Naive B cell (primary cell): Measurements from ENCODE around the gene ZNF467. TPM values are rescaled to one million over a fixed set of nuclear protein-coding genes. Genes with fewer than 3 reads are reported as not detected.

Experiments
- ATAC-seq, 2 donors: fragments of 150-1000 bp; cut with Tn5 transposase; 2 replicates each; pipeline ENCODE4 v1.10.0; 2021; ENCODE audit warnings: low read depth in 2 of 2, mild to moderate bottlenecking in 2 of 2, moderate library complexity in 2 of 2
- DNase-seq: peaks from one replicate; pipeline ENCODE4 v3.0.0; 2022
- H3K27ac Mint-ChIP-seq, 6 donors: one replicate each; pipeline ENCODE4 v1.8.0; 2020 to 2022; ENCODE audit warnings: mild to moderate bottlenecking in 6 of 6, mixed read lengths in 6 of 6, moderate library complexity in 5 of 6, inconsistent platforms in 2 of 6
- H3K27me3 Mint-ChIP-seq, 3 donors: one replicate each; pipeline ENCODE4 v1.8.0; 2021 to 2022; ENCODE audit warnings: mixed read lengths in 3 of 3, mild to moderate bottlenecking in 1 of 3
- H3K36me3 Mint-ChIP-seq, 2 donors: one replicate each; pipeline ENCODE4 v1.8.0; 2020 to 2022; ENCODE audit warnings: mixed read lengths in 2 of 2, inconsistent platforms in 1 of 2, mild to moderate bottlenecking in 1 of 2
- H3K4me1 Mint-ChIP-seq, 3 donors: one replicate each; pipeline ENCODE4 v1.8.0; 2020 to 2022; ENCODE audit warnings: mixed read lengths in 3 of 3, inconsistent platforms in 1 of 3, mild to moderate bottlenecking in 1 of 3, moderate library complexity in 1 of 3
- H3K4me3 Mint-ChIP-seq, 8 donors: one replicate each; pipeline ENCODE4 v1.8.0; 2020 to 2022; ENCODE audit warnings: mild to moderate bottlenecking in 8 of 8, mixed read lengths in 8 of 8, moderate library complexity in 8 of 8, inconsistent platforms in 2 of 8
- H3K9me3 Mint-ChIP-seq, 7 donors: one replicate each; pipeline ENCODE4 v1.8.0; 2020 to 2022; ENCODE audit warnings: mixed read lengths in 7 of 7, mild to moderate bottlenecking in 5 of 7, inconsistent platforms in 2 of 7, moderate library complexity in 1 of 7
- polyA plus RNA-seq, 6 donors: library from polyadenylated mRNA; unstranded; fragments of 300-500 nt; fragmentation: Illumina TruSeq; gene quantifications; one replicate each; pipeline ENCODE4 v1.2.3, GENCODE V29; 2021; ENCODE audit warnings: low read depth in 6 of 6

The ZNF467 gene
- polyA plus RNA-seq, 6 donors from 2014 or later, result 0.15 to 1.2 (median 0.46) TPM; not detected in 2

GRCh38 chr7:149768931-149769330 is 4.5 kb downstream of the ZNF467 start:
- H3K36me3 Mint-ChIP-seq, result peaks cover 0 to 7% of the 10 kb centered on the region in 2 donors
- H3K27me3 Mint-ChIP-seq, result peaks cover 11 to 20% (median 15%) of the 10 kb centered on the region in 3 donors
- ATAC-seq (no peak), DNase-seq (no peak)
- peak overlapping the region in 1 of 6 donors; percentile 18 for H3K27ac Mint-ChIP-seq
- H3K9me3 Mint-ChIP-seq, result peaks cover 0 to 4% (median 0%) of the 10 kb centered on the region in 7 donors
- H3K4me3 Mint-ChIP-seq, result peak overlapping the region in 1 of 8 donors; percentile 84
- peaks cover 6 to 10% (median 8%) of the 10 kb centered on the region in 3 donors for H3K4me1 Mint-ChIP-seq

- Mint-ChIP-seq H3K27me3 (peaks cover 15 to 34% (median 15%) of the 10 kb centered on the region in 3 donors), H3K36me3 (peaks cover 0 to 7% of the 10 kb centered on the region in 2 donors), H3K4me3 (no peak overlapping the region), H3K27ac (no peak overlapping the region), H3K4me1 (peaks cover 4 to 10% (median 6%) of the 10 kb centered on the region in 3 donors), H3K9me3 (peaks cover 0 to 4% (median 0%) of the 10 kb centered on the region in 7 donors)
- ATAC-seq, result no peak
- no peak for DNase-seq
These were observed 6.3 kb downstream of the ZNF467 start for GRCh38 chr7:149767068-149767467.

DNA sequence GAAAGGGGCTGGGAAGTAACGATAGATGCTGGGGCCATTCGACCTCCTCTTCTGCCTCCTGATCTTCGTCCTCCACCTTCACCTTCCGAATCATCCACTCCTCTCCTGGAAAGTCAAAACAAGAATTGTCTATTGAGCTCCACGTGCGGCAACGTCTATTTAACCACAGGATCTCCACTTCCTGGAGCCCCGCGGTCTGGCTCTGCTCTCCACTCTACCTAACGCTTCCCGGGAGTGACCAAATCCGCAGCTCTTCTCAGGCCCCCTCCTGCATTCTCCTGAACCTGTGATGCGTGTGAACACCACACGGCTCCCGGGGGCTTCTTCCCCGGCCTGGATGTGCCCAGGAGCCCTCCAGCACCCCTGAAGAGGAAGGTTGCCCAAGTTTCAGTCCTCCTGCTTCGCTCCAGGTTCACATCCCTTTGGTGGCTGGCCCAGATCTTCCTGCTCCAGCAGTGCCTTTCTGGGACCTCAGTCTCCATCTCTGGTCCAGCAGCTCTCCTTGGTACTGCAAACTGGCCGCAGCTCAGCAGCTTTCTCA is 7.2 kb downstream of the ZNF467 start:
- peaks cover 0 to 7% of the 10 kb centered on the region in 2 donors for H3K36me3 Mint-ChIP-seq
- no peak overlapping the region for H3K27ac Mint-ChIP-seq
- no peak overlapping the region for H3K4me3 Mint-ChIP-seq
- ATAC-seq (no peak), DNase-seq (no peak)
- peaks cover 0 to 4% (median 0%) of the 10 kb centered on the region in 7 donors for H3K9me3 Mint-ChIP-seq
- H3K27me3 Mint-ChIP-seq, result peaks cover 15 to 34% (median 15%) of the 10 kb centered on the region in 3 donors
- peaks cover 2 to 9% (median 4%) of the 10 kb centered on the region in 3 donors for H3K4me1 Mint-ChIP-seq

GRCh38 chr7:149765399-149766121 is 7.8 kb downstream of the ZNF467 start:
- Mint-ChIP-seq H3K27me3 (peaks cover 15 to 36% (median 19%) of the 10 kb centered on the region in 3 donors), H3K9me3 (peaks cover 0 to 4% (median 0%) of the 10 kb centered on the region in 7 donors), H3K4me3 (no peak overlapping the region), H3K27ac (no peak overlapping the region), H3K4me1 (peaks cover 0 to 2% (median 0%) of the 10 kb centered on the region in 3 donors), H3K36me3 (peaks cover 0 to 7% of the 10 kb centered on the region in 2 donors)
- ATAC-seq (no peak), DNase-seq (no peak)

DNA sequence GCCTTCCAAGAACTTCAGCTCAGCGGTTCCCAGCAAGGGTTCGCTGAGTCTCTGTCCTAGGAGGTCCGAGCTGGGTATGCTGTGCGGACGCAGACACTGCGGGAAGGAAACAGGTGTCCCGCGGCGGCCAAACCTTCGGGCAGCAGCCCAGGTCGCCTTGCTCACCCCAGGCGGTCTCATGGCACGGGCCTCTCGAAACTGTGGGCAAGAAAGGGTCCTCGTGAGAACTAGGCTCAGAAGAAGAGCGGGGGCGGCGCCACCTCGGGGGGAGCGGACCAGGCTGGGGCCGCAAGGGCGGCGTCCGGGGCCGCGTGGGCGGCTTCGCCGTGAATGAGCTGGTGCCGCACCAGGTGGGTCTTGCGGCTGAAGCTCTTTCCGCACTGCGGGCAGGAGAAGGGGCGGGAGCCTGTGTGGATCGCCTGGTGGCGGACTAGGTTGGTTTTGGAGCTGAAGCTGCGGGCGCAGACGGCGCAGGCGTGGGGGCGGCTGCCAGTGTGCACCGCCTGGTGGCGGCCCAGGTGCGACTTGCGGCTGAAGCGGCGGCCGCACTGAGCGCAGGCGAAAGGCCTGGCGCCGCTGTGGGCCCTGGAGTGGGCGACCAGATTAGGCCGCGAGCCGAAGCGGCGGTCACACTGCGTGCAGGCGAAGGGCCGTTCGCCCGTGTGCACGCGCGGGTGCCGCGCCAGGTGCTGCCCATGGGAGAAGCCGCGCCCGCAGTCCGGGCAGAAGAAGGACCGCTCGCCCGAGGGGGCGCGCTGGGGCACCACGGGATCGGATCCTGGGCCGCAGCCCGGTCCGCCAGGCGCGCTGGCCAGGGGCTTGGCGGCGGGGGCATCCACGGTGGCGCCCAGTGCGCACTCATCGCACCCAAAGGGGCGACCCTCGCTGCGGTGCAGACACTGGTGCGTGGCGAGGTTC is 8.6 kb downstream of the ZNF467 start:
- H3K36me3 Mint-ChIP-seq, result peaks cover 0 to 7% of the 10 kb centered on the region in 2 donors

GRCh38 chr7:149763563-149764240 is 9.7 kb downstream of the ZNF467 start:
- Mint-ChIP-seq H3K27me3 (peaks cover 10 to 48% (median 20%) of the 10 kb centered on the region in 3 donors), H3K9me3 (peaks cover 0 to 4% (median 0%) of the 10 kb centered on the region in 7 donors), H3K36me3 (peaks cover 0 to 7% of the 10 kb centered on the region in 2 donors), H3K4me3 (no peak overlapping the region), H3K4me1 (no peaks in the 10 kb centered on the region), H3K27ac (no peak overlapping the region)
- DNase-seq (no peak), ATAC-seq (no peak)

More for the DNA sequence above, 8.6 kb downstream of the ZNF467 start:
- Mint-ChIP-seq H3K4me1 (no peaks in the 10 kb centered on the region), H3K4me3 (no peak overlapping the region), H3K27ac (no peak overlapping the region), H3K27me3 (peaks cover 11 to 43% (median 22%) of the 10 kb centered on the region in 3 donors), H3K9me3 (peaks cover 0 to 4% (median 0%) of the 10 kb centered on the region in 7 donors)
- ATAC-seq (no peak), DNase-seq (no peak)

DNA sequence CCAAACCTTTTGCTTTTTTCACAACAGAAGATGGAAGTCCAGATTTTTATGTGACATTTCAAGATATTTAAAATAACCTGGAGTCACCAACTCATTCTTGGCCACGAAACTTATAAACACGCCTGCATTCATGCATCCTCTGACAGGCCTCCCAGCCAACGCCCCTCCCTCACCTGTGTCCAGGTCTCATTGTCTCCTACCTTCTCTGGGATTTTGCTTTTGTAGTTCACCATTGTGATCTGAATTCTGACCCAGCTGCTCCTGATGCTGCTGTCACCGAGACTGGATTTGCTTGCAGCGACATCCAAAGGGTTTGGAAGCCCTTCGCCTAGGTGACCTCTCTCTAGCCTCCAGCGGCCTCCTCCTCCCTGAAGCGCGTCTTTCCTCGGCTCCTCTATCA is 10.8 kb downstream of the ZNF467 start:
- Mint-ChIP-seq H3K36me3 (peaks cover 0 to 7% of the 10 kb centered on the region in 2 donors), H3K9me3 (peaks cover 0 to 4% (median 0%) of the 10 kb centered on the region in 7 donors), H3K4me3 (peak overlapping the region in 1 of 8 donors; percentile 32), H3K27me3 (peaks cover 4 to 37% (median 9%) of the 10 kb centered on the region in 3 donors), H3K4me1 (no peaks in the 10 kb centered on the region), H3K27ac (no peak overlapping the region)
- no peak for ATAC-seq
- DNase-seq, result no peak

DNA sequence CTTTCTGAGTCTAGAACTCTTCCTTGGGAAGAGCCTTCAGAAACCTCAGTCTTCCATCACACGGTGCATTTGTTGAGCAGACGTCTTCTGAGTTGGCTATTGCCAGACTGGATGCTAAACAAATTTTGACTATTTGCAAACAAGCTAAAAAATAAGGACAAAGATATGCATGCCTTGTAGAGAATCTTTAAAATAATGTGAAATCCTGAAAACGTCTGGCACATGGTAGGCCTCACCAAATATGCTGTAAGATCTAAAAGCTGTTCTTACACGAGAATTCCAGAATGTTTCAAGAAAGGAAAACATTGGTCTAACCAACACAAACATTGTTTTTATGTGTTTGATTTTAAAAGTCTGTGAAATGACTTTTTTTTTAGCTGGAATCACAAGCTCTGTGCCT is 11.3 kb downstream of the ZNF467 start:
- Mint-ChIP-seq H3K36me3 (peaks cover 0 to 7% of the 10 kb centered on the region in 2 donors), H3K27ac (no peak overlapping the region)
- no peak for ATAC-seq

DNA sequence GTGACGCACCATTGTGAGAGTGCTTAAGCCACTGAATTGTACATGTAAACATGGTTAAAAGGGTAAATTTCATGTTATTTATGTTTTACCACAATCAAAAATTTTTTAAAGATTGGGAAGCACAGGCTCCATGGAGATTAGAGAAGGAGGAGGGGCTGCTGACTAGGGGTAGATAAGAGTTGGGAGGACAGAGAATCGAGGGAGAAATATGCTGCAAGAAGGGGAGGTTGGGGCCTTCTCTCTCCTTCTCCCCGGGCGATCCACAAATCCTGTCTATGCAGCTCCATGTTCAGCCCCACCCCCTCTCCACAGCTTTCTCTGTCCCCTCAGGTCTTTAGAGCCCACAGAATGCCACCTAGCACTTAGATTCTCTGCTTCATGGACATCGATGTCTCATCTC is 12.1 kb downstream of the ZNF467 start:
- ATAC-seq (no peak), DNase-seq (no peak)
- H3K27me3 Mint-ChIP-seq, result peaks cover 7 to 35% (median 7%) of the 10 kb centered on the region in 3 donors
- H3K4me1 Mint-ChIP-seq, result no peaks in the 10 kb centered on the region
- peaks cover 0 to 4% of the 10 kb centered on the region in 2 donors for H3K36me3 Mint-ChIP-seq
- no peak overlapping the region for H3K4me3 Mint-ChIP-seq
- no peak overlapping the region for H3K27ac Mint-ChIP-seq
- peaks cover 0 to 3% (median 0%) of the 10 kb centered on the region in 7 donors for H3K9me3 Mint-ChIP-seq

More for the DNA sequence above, 11.3 kb downstream of the ZNF467 start:
- Mint-ChIP-seq H3K27me3 (peaks cover 4 to 36% (median 7%) of the 10 kb centered on the region in 3 donors), H3K4me1 (no peaks in the 10 kb centered on the region), H3K4me3 (no peak overlapping the region), H3K9me3 (peaks cover 0 to 4% (median 0%) of the 10 kb centered on the region in 7 donors)
- DNase-seq, result no peak

DNA sequence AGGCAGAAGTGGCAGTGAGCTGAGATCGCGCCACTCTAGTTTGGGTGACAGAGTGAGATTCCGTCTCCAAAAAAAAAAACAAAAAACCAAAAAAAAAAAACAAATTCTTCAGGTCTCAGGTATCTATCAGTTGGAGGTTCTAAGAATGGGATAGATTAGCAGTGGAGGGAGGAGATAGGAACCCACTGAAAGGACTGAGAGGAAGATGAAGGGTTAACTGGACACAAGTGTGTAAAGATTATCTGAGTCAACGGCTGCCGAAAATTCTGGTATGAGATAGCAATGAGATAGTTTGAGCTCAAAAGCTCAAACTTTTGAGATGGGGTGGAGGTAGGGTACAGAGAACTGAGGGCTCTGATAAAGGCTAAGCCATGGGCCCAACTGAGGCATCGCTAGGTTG is 12.8 kb downstream of the ZNF467 start:
- Mint-ChIP-seq H3K27me3 (peaks cover 7 to 31% (median 7%) of the 10 kb centered on the region in 3 donors), H3K4me3 (no peak overlapping the region), H3K9me3 (peaks cover 0 to 2% (median 0%) of the 10 kb centered on the region in 7 donors), H3K4me1 (no peaks in the 10 kb centered on the region), H3K36me3 (no peaks in the 10 kb centered on the region), H3K27ac (no peak overlapping the region)
- no peak for ATAC-seq
- DNase-seq, result no peak

- Mint-ChIP-seq H3K27ac (peak overlapping the region in 1 of 6 donors; percentile 39), H3K4me3 (no peak overlapping the region), H3K9me3 (peaks cover 0 to 2% (median 0%) of the 10 kb centered on the region in 7 donors), H3K4me1 (no peaks in the 10 kb centered on the region), H3K27me3 (peaks cover 7 to 31% (median 7%) of the 10 kb centered on the region in 3 donors), H3K36me3 (no peaks in the 10 kb centered on the region)
- ATAC-seq, result no peak
- DNase-seq, result no peak
These were observed 14.1 kb downstream of the ZNF467 start for GRCh38 chr7:149759093-149759860.
